Activated CD4-positive, alpha-beta T cell treated with anti-CD3 and anti-CD28 coated beads, Interleukin-2, amount 50 U/mL, for 16 hours (primary cell): ENCODE data around the gene TMEM98.
"Not testable (repeated sequence)": the region's sequence is repeated elsewhere in the genome, so short reads cannot be mapped to it uniquely, and the experiment has no call there.

Experiments used
- DNase-seq: peaks from one replicate; pipeline ENCODE4 v3.0.0-alpha.2; 2020

The TMEM98 gene

GRCh38 chr17:32915245-32915644 lies 12.7 kb upstream of the TMEM98 start:
- peak; percentile 53 for DNase-seq

DNA sequence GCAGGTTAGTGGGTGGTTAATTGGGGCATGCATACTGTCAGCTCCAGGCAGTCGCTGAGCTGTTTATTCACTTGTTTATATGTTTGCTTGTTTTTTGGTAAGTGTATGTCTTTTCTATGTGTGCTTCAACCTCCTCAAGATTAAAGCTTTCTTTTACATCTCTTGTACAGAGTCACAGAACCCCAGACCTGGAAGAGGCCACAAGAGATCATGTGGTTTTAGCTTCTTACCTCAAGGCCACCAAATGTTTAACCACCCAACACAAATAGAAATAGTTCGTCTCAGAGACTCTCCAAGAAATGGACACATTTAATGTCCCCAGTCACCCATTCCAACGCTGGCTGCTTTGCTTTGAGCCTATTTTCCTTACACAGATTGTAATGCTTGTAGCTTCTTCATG lies 11.8 kb upstream of the TMEM98 start:
- DNase-seq, result no peak

DNA sequence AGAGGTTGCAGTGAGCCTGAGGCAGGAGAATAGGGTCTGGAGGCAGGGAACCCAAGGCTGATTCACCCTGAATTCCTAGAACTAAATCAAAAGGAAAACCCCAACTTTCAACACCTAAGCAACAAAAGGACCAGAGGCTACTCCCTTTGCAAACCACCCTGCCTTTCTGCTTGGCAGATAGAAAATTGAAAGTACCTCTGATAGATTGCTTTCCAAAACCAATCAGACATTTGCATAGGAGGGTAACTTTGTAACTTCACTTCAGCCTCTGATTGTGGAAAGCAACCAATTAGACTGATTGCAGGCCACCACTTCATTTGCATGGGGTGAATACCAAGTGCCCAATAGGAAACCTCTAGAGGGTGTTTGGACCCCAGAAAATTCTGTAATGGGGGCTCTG lies 10.9 kb upstream of the TMEM98 start:
- DNase-seq, result peak; percentile 14

- no peak for DNase-seq
Observed at GRCh38 chr17:32917842-32918241, 10.1 kb upstream of the TMEM98 start.

- not testable (repeated sequence) for DNase-seq
Observed at GRCh38 chr17:32919876-32920275, 8.1 kb upstream of the TMEM98 start.

- DNase-seq, result no peak
Observed at GRCh38 chr17:32920293-32920692, 7.7 kb upstream of the TMEM98 start.

GRCh38 chr17:32921017-32921416 lies 6.9 kb upstream of the TMEM98 start:
- no peak for DNase-seq

DNA sequence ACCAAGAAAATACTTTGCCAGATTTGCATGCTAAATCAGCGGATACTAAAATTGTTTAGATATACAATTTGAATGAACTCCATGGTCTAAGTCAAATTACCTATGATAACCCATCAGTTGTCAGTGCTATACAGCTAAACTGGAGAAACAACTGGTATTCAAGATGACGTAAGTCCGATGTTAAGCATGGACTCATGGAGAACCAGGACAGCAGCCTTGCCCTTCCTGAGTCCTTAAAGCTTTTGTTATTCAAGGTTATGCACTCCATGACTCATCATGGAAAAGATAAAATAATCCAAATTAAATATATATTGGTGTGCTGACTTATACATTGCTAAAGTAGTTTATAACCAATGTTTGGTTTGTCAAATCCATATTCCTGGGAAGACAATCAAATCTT lies 4.0 kb upstream of the TMEM98 start:
- DNase-seq, result not testable (repeated sequence)

GRCh38 chr17:32926183-32926582 lies 1.8 kb upstream of the TMEM98 start:
- DNase-seq, result no peak

DNA sequence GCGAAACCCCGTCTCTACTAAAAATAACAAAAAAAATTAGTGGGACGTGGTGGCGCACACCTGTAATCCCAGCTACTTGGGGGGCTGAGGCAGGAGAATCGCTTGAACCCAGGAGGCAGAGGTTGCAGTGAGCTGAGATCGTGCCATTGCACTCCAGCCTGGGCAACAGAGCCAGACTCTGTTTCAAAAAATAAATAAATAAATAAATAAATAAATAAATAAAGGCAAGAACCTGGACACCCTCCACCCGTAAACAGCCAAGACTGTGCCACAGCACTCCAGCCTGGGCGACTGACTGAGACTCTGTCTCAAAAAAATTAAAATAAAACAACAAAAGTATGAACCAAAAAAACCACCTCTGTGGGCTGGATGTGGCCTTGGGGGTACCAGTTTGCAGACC lies 1.2 kb upstream of the TMEM98 start:
- not testable (repeated sequence) for DNase-seq

GRCh38 chr17:32927201-32927723 lies 691 bp upstream of the TMEM98 start:
- DNase-seq, result no peak

GRCh38 chr17:32928586-32929535 lies 908 bp downstream of the TMEM98 start:
- DNase-seq, result no peak

DNA sequence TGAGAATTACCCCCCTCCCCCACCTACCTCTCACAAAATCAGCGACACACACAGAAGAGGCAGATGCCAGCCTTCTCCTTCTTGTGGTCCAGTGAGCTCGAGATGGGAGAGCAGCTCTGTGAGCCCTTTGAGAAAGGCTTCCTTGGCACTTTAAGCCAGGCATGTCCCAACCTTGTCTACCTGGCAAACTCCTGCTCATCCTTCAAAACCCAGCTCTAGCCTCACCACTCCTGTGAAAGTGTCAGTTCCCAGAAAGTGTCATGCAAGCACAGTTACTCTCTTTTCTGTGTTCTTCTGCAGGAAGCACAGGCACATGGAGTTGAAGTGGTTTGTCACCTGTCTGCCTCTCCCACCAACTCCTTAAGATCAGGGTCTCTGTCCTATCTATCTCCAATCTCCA lies 1.6 kb downstream of the TMEM98 start:
- DNase-seq, result no peak

GRCh38 chr17:32930512-32930911 lies 2.6 kb downstream of the TMEM98 start:
- DNase-seq, result no peak

DNA sequence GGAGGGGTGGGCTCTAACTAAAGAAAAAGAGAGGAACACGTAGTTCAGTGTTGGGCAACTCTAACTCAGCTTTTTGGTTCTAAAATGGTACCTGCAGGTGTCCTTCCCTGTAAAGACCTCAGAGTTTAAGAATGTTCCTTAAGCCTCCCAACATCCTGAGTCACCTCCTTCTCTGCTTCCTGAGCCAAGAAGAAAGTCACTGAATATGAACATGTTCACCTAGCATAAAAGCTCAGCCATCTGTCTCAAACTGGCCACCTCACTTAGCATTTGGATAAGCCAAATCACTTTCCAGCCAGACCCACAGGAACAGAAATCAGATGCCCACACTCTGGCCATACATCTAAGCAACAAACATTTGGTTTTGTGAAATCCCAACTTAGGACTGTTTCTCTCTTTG lies 3.7 kb downstream of the TMEM98 start:
- no peak for DNase-seq

- DNase-seq, result no peak
Observed at GRCh38 chr17:32933881-32934280, 5.9 kb downstream of the TMEM98 start.

DNA sequence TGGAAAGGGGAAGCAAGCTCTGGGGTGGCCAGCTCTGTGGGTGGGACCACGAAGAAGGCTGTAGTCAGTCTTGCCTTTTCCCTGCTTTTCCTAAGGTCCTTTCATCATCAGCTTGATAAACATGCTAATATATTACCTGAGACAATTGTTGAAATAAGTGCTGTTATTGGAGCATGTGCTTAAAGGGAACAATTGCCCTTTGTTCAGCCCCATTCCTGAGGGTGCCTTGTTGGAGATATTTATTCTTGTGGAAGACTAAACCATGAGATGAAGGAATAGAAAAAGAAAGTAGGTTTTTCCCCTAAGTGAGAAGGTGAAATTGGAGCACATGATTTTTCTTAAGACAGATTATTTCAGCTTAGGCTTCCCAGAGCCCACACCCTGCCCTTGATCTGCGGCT lies 7.8 kb downstream of the TMEM98 start:
- DNase-seq, result no peak

DNA sequence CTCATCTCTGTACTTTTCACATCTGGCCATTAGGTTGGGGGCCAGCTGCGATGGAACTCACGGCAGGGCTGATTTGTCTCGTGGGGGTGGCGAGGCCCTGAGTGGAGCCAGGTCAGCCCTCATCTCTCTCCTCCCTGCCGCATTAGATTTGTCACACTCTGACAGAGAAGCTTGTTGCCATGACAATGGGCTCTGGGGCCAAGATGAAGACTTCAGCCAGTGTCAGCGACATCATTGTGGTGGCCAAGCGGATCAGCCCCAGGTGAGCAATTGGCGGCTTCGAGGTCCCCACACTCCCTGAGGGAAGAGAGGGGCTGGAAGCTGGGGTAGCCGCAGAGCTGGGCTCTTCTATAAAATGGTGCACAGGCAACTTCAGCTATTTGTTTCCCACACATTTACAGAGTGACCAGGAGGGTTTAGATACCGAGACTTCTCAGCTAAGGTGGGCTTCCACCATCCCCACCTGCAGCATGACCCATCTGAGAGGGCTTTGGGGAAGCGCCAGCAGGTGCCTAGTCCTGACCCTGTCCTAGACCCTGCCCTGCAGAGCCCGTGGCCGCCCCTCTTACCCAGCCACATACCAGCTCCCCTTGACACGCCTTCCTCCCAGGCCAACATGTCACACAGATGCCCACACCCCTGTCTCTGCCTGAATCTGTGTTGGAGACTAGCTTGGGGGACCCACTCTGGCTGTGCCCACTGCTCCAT lies 8.4 kb downstream of the TMEM98 start:
- DNase-seq, result no peak

GRCh38 chr17:32936894-32937500 lies 9.0 kb downstream of the TMEM98 start:
- peak; percentile 63 for DNase-seq

DNA sequence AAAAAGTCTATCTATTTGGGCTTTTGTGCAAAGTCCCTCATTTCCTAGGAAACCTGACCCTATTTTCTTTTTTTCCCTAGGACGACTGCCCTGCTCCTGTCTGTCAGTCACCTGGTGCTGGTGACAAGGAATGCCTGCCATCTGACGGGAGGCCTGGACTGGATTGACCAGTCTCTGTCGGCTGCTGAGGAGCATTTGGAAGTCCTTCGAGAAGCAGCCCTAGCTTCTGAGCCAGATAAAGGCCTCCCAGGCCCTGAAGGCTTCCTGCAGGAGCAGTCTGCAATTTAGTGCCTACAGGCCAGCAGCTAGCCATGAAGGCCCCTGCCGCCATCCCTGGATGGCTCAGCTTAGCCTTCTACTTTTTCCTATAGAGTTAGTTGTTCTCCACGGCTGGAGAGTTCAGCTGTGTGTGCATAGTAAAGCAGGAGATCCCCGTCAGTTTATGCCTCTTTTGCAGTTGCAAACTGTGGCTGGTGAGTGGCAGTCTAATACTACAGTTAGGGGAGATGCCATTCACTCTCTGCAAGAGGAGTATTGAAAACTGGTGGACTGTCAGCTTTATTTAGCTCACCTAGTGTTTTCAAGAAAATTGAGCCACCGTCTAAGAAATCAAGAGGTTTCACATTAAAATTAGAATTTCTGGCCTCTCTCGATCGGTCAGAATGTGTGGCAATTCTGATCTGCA lies 12.9 kb downstream of the TMEM98 start:
- DNase-seq, result no peak

DNA sequence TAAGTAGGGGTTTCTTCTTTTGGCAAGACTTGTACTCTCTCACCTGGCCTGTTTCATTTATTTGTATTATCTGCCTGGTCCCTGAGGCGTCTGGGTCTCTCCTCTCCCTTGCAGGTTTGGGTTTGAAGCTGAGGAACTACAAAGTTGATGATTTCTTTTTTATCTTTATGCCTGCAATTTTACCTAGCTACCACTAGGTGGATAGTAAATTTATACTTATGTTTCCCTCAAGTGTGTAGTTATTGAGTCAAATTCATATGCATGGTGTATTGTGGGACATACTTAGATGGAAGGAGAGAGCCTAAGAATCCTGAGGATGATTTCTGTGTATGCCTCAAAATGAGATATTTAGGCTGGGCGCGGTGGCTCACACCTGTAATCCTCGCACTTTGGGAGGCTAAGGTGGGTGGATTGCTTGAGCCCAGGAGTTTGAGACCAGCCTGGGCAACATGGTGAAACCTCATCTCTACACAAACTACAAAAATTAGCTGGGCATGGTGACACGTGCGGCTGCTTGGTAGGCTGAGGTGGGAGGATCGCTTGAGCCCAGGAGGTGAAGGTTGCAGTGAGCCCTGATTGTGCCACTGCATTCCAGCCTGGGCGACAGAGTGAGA lies 13.6 kb downstream of the TMEM98 start:
- no peak for DNase-seq

DNA sequence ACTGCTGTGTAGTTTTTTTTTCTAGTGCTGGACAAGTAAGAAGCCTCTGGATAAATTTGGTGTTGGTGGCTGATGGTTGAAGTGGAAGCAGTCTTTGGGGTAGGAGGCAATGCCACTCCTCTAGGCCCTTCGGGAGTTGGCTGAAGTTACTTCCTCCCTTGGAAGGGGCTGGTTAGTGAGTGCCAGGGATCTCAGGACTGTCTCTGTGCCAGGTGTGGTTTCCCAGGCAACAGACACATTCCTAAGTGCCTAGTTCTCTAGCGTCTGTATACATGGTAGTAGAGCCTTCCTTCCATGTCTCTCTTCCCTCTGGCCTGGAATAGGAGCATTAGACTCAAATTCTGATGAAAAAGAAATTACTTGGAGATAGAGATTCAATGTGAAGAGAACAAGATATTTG lies 15.3 kb downstream of the TMEM98 start:
- DNase-seq, result no peak
